Measurements from ENCODE around the gene LAMP5. TPM values are rescaled to one million over a fixed set of nuclear protein-coding genes. Genes with fewer than 3 reads are reported as not detected.

LAMP5 gene
- total and polyA plus RNA-seq, 2 experiments from 2014 or later, result 0.21 to 0.29 TPM

DNA sequence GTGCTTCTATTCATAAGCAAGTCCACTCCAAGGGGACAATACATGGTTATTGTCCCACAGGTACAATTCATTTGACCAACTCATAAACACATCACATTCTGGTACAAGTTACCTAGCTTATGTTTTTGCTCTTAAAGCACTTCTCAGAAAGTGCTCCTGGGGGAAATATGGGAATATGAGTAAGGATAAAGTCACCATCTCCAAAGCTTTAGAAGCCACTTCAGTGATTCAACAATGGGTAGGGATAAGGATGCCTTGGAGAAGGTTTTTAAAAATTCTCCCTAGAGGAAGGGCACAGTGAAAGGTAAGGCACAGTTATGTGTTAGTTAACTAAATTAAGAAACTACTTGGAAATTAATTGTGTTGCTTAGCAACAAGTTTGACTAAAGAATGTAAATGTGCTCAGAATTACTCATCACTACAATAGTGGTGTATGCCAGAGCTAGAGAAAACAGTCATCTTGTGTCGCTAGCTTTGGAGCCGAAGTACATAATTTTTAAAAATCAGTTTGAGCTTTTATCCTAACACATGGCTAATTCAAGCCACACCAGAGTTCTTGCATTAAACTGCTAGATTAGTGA lies 39.5 kb upstream of the LAMP5 start:
- TF ChIP-seq ZNF331 (CRISPR knock-in tag; IDR thresholded peaks at IDR 0.05; ENCODE audit: low read depth) (no peak), REST (IDR thresholded peaks at IDR 0.05; ENCODE audit: unreplicated experiment) (no peak), CREB1 (CRISPR knock-in tag; IDR thresholded peaks at IDR 0.05; ENCODE audit: low read depth) (no peak), ZNF462 (CRISPR knock-in tag; IDR thresholded peaks at IDR 0.05) (no peak), POLR2AphosphoS5 (IDR thresholded peaks at IDR 0.05; ENCODE audit: low read depth) (no peak), JUNB (IDR thresholded peaks at IDR 0.05; ENCODE audit: unreplicated experiment) (no peak), EZH2 (IDR thresholded peaks at IDR 0.05; ENCODE audit: low read depth, unreplicated experiment) (no peak)
- H3K4me3 Mint-ChIP-seq, result no peak overlapping the region
- Histone ChIP-seq H3F3A (replicated peaks; ENCODE audit: low read depth) (no peaks in the 10 kb centered on the region), H3K27ac (ENCODE audit: low read depth) (no peak overlapping the region), H3K27me3 (ENCODE audit: insufficient read depth) (no peaks in the 10 kb centered on the region), H3K36me3 (ENCODE audit: insufficient read depth) (no peaks in the 10 kb centered on the region), H3K79me2 (replicated peaks; ENCODE audit: insufficient read depth) (no peaks in the 10 kb centered on the region), H2AFZ (no peak overlapping the region), H3K4me2 (no peak overlapping the region), H3K4me3 (no peak overlapping the region), H4K20me1 (replicated peaks; ENCODE audit: insufficient read depth) (no peaks in the 10 kb centered on the region), H3K9me2 (ENCODE audit: insufficient read depth) (no peaks in the 10 kb centered on the region), H3K4me1 (ENCODE audit: insufficient read depth) (no peaks in the 10 kb centered on the region)
- DNase-seq (ENCODE audit: low spot score) (no peak), ATAC-seq (no peak)
- no peak overlapping the region for H3K27ac Mint-ChIP-seq
- no peaks in the 10 kb centered on the region for H3K9me3 Mint-ChIP-seq
- no peaks in the 10 kb centered on the region for H3K4me1 Mint-ChIP-seq
- H3K27me3 Mint-ChIP-seq (ENCODE audit: insufficient read depth, low read depth, poor library complexity), result no peaks in the 10 kb centered on the region
- H3K36me3 Mint-ChIP-seq (ENCODE audit: low read depth), result no peaks in the 10 kb centered on the region

Measured in GM23338 (cell line).